Naive B cell (primary cell): ENCODE data around the gene ADAM19. TPM values are rescaled to one million over a fixed set of nuclear protein-coding genes. Genes with fewer than 3 reads are reported as not detected.

Experiments used
- ATAC-seq, 2 donors: fragments of 150-1000 bp; cut with Tn5 transposase; 2 replicates each; pipeline ENCODE4 v1.10.0; 2021; ENCODE audit warnings: low read depth in 2 of 2, mild to moderate bottlenecking in 2 of 2, moderate library complexity in 2 of 2
- DNase-seq: peaks from one replicate; pipeline ENCODE4 v3.0.0; 2022
- H3K27ac Mint-ChIP-seq, 6 donors: one replicate each; pipeline ENCODE4 v1.8.0; 2020 to 2022; ENCODE audit warnings: mild to moderate bottlenecking in 6 of 6, mixed read lengths in 6 of 6, moderate library complexity in 5 of 6, inconsistent platforms in 2 of 6
- H3K27me3 Mint-ChIP-seq, 3 donors: one replicate each; pipeline ENCODE4 v1.8.0; 2021 to 2022; ENCODE audit warnings: mixed read lengths in 3 of 3, mild to moderate bottlenecking in 1 of 3
- H3K36me3 Mint-ChIP-seq, 2 donors: one replicate each; pipeline ENCODE4 v1.8.0; 2020 to 2022; ENCODE audit warnings: mixed read lengths in 2 of 2, inconsistent platforms in 1 of 2, mild to moderate bottlenecking in 1 of 2
- H3K4me1 Mint-ChIP-seq, 3 donors: one replicate each; pipeline ENCODE4 v1.8.0; 2020 to 2022; ENCODE audit warnings: mixed read lengths in 3 of 3, inconsistent platforms in 1 of 3, mild to moderate bottlenecking in 1 of 3, moderate library complexity in 1 of 3
- H3K4me3 Mint-ChIP-seq, 8 donors: one replicate each; pipeline ENCODE4 v1.8.0; 2020 to 2022; ENCODE audit warnings: mild to moderate bottlenecking in 8 of 8, mixed read lengths in 8 of 8, moderate library complexity in 8 of 8, inconsistent platforms in 2 of 8
- H3K9me3 Mint-ChIP-seq, 7 donors: one replicate each; pipeline ENCODE4 v1.8.0; 2020 to 2022; ENCODE audit warnings: mixed read lengths in 7 of 7, mild to moderate bottlenecking in 5 of 7, inconsistent platforms in 2 of 7, moderate library complexity in 1 of 7
- polyA plus RNA-seq, 6 donors: library from polyadenylated mRNA; unstranded; fragments of 300-500 nt; fragmentation: Illumina TruSeq; gene quantifications; one replicate each; pipeline ENCODE4 v1.2.3, GENCODE V29; 2021; ENCODE audit warnings: low read depth in 6 of 6

ADAM19 gene
- polyA plus RNA-seq, 6 donors from 2014 or later = 6.3 to 75.5 (median 43.4) TPM

GRCh38 chr5:157566902-157567489 lies 8.6 kb downstream of the ADAM19 start:
- ATAC-seq = no peak
- peak overlapping the region; percentile 12 to 93 (median 86) for H3K27ac Mint-ChIP-seq

GRCh38 chr5:157563929-157564716 lies 11.5 kb downstream of the ADAM19 start:
- peaks cover 62 to 92% (median 76%) of the 10 kb centered on the region in 3 donors for H3K4me1 Mint-ChIP-seq
- H3K9me3 Mint-ChIP-seq = no peaks in the 10 kb centered on the region
- no peak for DNase-seq
- ATAC-seq = no peak
- no peaks in the 10 kb centered on the region for H3K27me3 Mint-ChIP-seq
- H3K36me3 Mint-ChIP-seq = peaks cover 27 to 47% of the 10 kb centered on the region in 2 donors
- peak overlapping the region; percentile 18 to 61 (median 54) for H3K4me3 Mint-ChIP-seq
- peak overlapping the region; percentile 64 to 92 (median 86) for H3K27ac Mint-ChIP-seq

More at GRCh38 chr5:157566902-157567489, 8.6 kb downstream of the ADAM19 start:
- peaks cover 35 to 40% of the 10 kb centered on the region in 2 donors for H3K36me3 Mint-ChIP-seq
- no peaks in the 10 kb centered on the region for H3K27me3 Mint-ChIP-seq
- peak; percentile 23 for DNase-seq
- peak overlapping the region; percentile 53 to 88 (median 82) for H3K4me3 Mint-ChIP-seq
- peaks cover 57 to 94% (median 74%) of the 10 kb centered on the region in 3 donors for H3K4me1 Mint-ChIP-seq
- H3K9me3 Mint-ChIP-seq = no peaks in the 10 kb centered on the region

GRCh38 chr5:157563373-157563928 lies 12.1 kb downstream of the ADAM19 start:
- Mint-ChIP-seq H3K4me1 (peaks cover 69 to 92% (median 82%) of the 10 kb centered on the region in 3 donors), H3K36me3 (peaks cover 27 to 54% of the 10 kb centered on the region in 2 donors), H3K9me3 (no peaks in the 10 kb centered on the region), H3K27me3 (no peaks in the 10 kb centered on the region), H3K27ac (peak overlapping the region in 5 of 6 donors; percentile 64 to 92 (median 87)), H3K4me3 (peak overlapping the region in 4 of 8 donors; percentile 36 to 66 (median 52))
- ATAC-seq (no peak), DNase-seq (no peak)

GRCh38 chr5:157562111-157562581 lies 13.4 kb downstream of the ADAM19 start:
- Mint-ChIP-seq H3K27ac (peak overlapping the region; percentile 52 to 92 (median 88)), H3K4me1 (peaks cover 75 to 92% (median 84%) of the 10 kb centered on the region in 3 donors), H3K27me3 (no peaks in the 10 kb centered on the region), H3K36me3 (peaks cover 27 to 52% of the 10 kb centered on the region in 2 donors), H3K4me3 (peak overlapping the region in 6 of 8 donors; percentile 38 to 77 (median 59)), H3K9me3 (no peaks in the 10 kb centered on the region)
- DNase-seq = no peak
- no peak for ATAC-seq

- H3K4me3 Mint-ChIP-seq = peak overlapping the region in 6 of 8 donors; percentile 32 to 77 (median 62)
- peak overlapping the region in 5 of 6 donors; percentile 79 to 96 (median 90) for H3K27ac Mint-ChIP-seq
- peaks cover 77 to 96% (median 88%) of the 10 kb centered on the region in 3 donors for H3K4me1 Mint-ChIP-seq
Observed at GRCh38 chr5:157561110-157561509, 14.5 kb downstream of the ADAM19 start.

GRCh38 chr5:157559301-157559700 lies 16.3 kb downstream of the ADAM19 start:
- Mint-ChIP-seq H3K36me3 (peaks cover 36 to 42% of the 10 kb centered on the region in 2 donors), H3K4me3 (peak overlapping the region in 7 of 8 donors; percentile 3 to 69 (median 45)), H3K9me3 (no peaks in the 10 kb centered on the region), H3K4me1 (peaks cover 88 to 96% (median 95%) of the 10 kb centered on the region in 3 donors), H3K27me3 (no peaks in the 10 kb centered on the region), H3K27ac (peak overlapping the region; percentile 48 to 82 (median 65))
- ATAC-seq = no peak
- DNase-seq = no peak

More at GRCh38 chr5:157561110-157561509, 14.5 kb downstream of the ADAM19 start:
- no peaks in the 10 kb centered on the region for H3K9me3 Mint-ChIP-seq
- H3K27me3 Mint-ChIP-seq = no peaks in the 10 kb centered on the region
- H3K36me3 Mint-ChIP-seq = peaks cover 28 to 46% of the 10 kb centered on the region in 2 donors
- DNase-seq = no peak
- no peak for ATAC-seq

- Mint-ChIP-seq H3K4me1 (peaks cover 86 to 96% (median 92%) of the 10 kb centered on the region in 3 donors), H3K4me3 (peak overlapping the region in 6 of 8 donors; percentile 3 to 59 (median 43))
- ATAC-seq = no peak
Observed at GRCh38 chr5:157558681-157559080, 16.9 kb downstream of the ADAM19 start.

GRCh38 chr5:157558041-157558595 lies 17.5 kb downstream of the ADAM19 start:
- Mint-ChIP-seq H3K9me3 (no peaks in the 10 kb centered on the region), H3K27me3 (no peaks in the 10 kb centered on the region), H3K36me3 (peaks cover 27 to 33% of the 10 kb centered on the region in 2 donors), H3K4me3 (peak overlapping the region in 7 of 8 donors; percentile 3 to 59 (median 41)), H3K27ac (peak overlapping the region in 5 of 6 donors; percentile 53 to 92 (median 62)), H3K4me1 (peaks cover 82 to 91% (median 87%) of the 10 kb centered on the region in 3 donors)
- ATAC-seq (no peak), DNase-seq (no peak)

More at GRCh38 chr5:157558681-157559080, 16.9 kb downstream of the ADAM19 start:
- H3K27ac Mint-ChIP-seq = peak overlapping the region in 5 of 6 donors; percentile 46 to 92 (median 59)
- peaks cover 30 to 36% of the 10 kb centered on the region in 2 donors for H3K36me3 Mint-ChIP-seq
- no peak for DNase-seq
- H3K27me3 Mint-ChIP-seq = no peaks in the 10 kb centered on the region
- no peaks in the 10 kb centered on the region for H3K9me3 Mint-ChIP-seq

GRCh38 chr5:157556615-157557418 lies 18.8 kb downstream of the ADAM19 start:
- DNase-seq = no peak
- H3K36me3 Mint-ChIP-seq = peaks cover 29 to 32% of the 10 kb centered on the region in 2 donors
- peak overlapping the region; percentile 40 to 92 (median 67) for H3K27ac Mint-ChIP-seq
- peaks cover 80 to 91% (median 85%) of the 10 kb centered on the region in 3 donors for H3K4me1 Mint-ChIP-seq
- no peaks in the 10 kb centered on the region for H3K27me3 Mint-ChIP-seq
- peak overlapping the region; percentile 45 to 84 (median 71) for H3K4me3 Mint-ChIP-seq
- peak; percentile 68 to 73 for ATAC-seq
- peaks cover 0 to 1% (median 0%) of the 10 kb centered on the region in 7 donors for H3K9me3 Mint-ChIP-seq

- peak overlapping the region in 5 of 6 donors; percentile 15 to 94 (median 64) for H3K27ac Mint-ChIP-seq
Observed at GRCh38 chr5:157555037-157555640, 20.4 kb downstream of the ADAM19 start.

GRCh38 chr5:157554179-157555036 lies 21.2 kb downstream of the ADAM19 start:
- DNase-seq (no peak), ATAC-seq (no peak)
- H3K4me1 Mint-ChIP-seq = peaks cover 80 to 95% (median 89%) of the 10 kb centered on the region in 3 donors
- H3K36me3 Mint-ChIP-seq = peaks cover 26 to 42% of the 10 kb centered on the region in 2 donors
- no peaks in the 10 kb centered on the region for H3K27me3 Mint-ChIP-seq
- peak overlapping the region; percentile 40 to 94 (median 71) for H3K27ac Mint-ChIP-seq
- peak overlapping the region; percentile 2 to 80 (median 58) for H3K4me3 Mint-ChIP-seq
- peaks cover 0 to 1% (median 0%) of the 10 kb centered on the region in 7 donors for H3K9me3 Mint-ChIP-seq

More at GRCh38 chr5:157555037-157555640, 20.4 kb downstream of the ADAM19 start:
- Mint-ChIP-seq H3K4me1 (peaks cover 76 to 92% (median 87%) of the 10 kb centered on the region in 3 donors), H3K27me3 (no peaks in the 10 kb centered on the region), H3K9me3 (peaks cover 0 to 1% (median 0%) of the 10 kb centered on the region in 7 donors), H3K4me3 (peak overlapping the region in 7 of 8 donors; percentile 2 to 80 (median 69)), H3K36me3 (peaks cover 26 to 42% of the 10 kb centered on the region in 2 donors)
- no peak for ATAC-seq
- no peak for DNase-seq
